Stomach (tissue), 4 donors: ENCODE measurements around the gene WASF2.

Source experiments
- EP300 ChIP-seq: sonication (generic); formaldehyde crosslinking; IDR thresholded peaks from one replicate; pipeline ENCODE4 v1.6.1; 2017; ENCODE audit warnings: antibody characterized with exemption
- POLR2A ChIP-seq, 4 donors: fragments of 450-650 bp; IDR thresholded peaks; one replicate each; pipeline ENCODE4 v1.6.1; 2016; ENCODE audit warnings: antibody characterized with exemption in 4 of 4, control low read depth in 2 of 4, mild to moderate bottlenecking in 1 of 4, moderate library complexity in 1 of 4
- POLR2AphosphoS5 ChIP-seq, 3 donors: sonication (generic); formaldehyde crosslinking; IDR thresholded peaks; one replicate each; pipeline ENCODE4 v1.6.1; 2016; ENCODE audit warnings: antibody characterized with exemption in 3 of 3
- TF ChIP-seq, protein P1 (sequence below), 7 experiments: fragments of 450-650 bp in 4 of 7; fragments of 200-600 bp in 3 of 7; sonication (generic) in 3 of 7; IDR thresholded peaks; one replicate each; pipeline ENCODE4 v1.5.1; 2016 to 2019; ENCODE audit warnings: antibody characterized with exemption in 7 of 7, control low read depth in 2 of 7, mild to moderate bottlenecking in 1 of 7

DNA sequence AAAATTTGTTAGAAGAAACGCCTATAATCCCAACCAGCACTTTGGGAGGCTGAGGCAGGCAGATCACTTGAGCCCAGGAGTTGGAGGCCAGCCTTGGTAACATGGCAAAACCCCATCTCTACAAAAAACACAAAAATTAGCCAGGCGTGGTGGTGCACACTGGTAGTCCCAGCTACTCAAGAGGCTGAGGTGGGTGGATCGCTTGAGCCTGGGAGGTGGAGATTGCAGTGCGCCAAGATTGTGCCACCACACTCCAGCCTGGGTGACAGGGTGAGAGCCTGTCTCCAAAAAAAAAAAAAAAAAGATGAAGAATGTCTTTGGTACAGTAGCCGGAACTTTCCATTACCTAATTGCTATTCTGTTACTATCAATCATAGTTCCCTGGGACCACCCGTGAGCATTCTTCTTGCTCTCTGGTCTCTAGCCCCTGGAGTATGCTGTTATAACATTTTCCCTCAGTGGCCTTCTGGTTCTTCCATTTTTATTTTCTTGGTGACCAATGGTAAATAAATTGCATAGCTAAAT lies 43.4 kb downstream of the WASF2 start:
- TF ChIP-seq, protein P1, sequence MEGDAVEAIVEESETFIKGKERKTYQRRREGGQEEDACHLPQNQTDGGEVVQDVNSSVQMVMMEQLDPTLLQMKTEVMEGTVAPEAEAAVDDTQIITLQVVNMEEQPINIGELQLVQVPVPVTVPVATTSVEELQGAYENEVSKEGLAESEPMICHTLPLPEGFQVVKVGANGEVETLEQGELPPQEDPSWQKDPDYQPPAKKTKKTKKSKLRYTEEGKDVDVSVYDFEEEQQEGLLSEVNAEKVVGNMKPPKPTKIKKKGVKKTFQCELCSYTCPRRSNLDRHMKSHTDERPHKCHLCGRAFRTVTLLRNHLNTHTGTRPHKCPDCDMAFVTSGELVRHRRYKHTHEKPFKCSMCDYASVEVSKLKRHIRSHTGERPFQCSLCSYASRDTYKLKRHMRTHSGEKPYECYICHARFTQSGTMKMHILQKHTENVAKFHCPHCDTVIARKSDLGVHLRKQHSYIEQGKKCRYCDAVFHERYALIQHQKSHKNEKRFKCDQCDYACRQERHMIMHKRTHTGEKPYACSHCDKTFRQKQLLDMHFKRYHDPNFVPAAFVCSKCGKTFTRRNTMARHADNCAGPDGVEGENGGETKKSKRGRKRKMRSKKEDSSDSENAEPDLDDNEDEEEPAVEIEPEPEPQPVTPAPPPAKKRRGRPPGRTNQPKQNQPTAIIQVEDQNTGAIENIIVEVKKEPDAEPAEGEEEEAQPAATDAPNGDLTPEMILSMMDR (IDR thresholded peaks at IDR 0.05): no peak
- no peak for TF ChIP-seq POLR2AphosphoS5 (IDR thresholded peaks at IDR 0.05)
- no peak for TF ChIP-seq POLR2A (IDR thresholded peaks at IDR 0.05)
- no peak for TF ChIP-seq EP300
